HL-60 (cell line): ENCODE data around the gene EPPIN.

Experiments used
- DNase-seq, 2 experiments: peaks; one replicate each; pipeline ENCODE4 v3.0.0-alpha.2; 2010 to 2020; ENCODE audit warnings: low read depth in 1 of 2, low spot score in 1 of 2
- H3K27ac ChIP-seq: fragments of 250-450 bp; sonication (Bioruptor Pico); replicated peaks from 2 replicates; pipeline ENCODE4 v1.5.1; 2020; ENCODE audit warnings: mild to moderate bottlenecking, moderate library complexity
- H3K27me3 ChIP-seq: fragments of 250-450 bp; sonication (Bioruptor Pico); 2 replicates; pipeline ENCODE4 v1.5.1; 2021; ENCODE audit warnings: mild to moderate bottlenecking, moderate library complexity; ENCODE audit not compliant: insufficient read depth, poor library complexity, severe bottlenecking
- H3K4me3 ChIP-seq: replicated peaks from 2 replicates; pipeline ENCODE4 v1.5.1; 2011; ENCODE audit warnings: mild to moderate bottlenecking, control low read depth, low read length; ENCODE audit not compliant: insufficient read depth
- SPI1 ChIP-seq: IDR thresholded peaks from 2 replicates; pipeline ENCODE4 v1.6.1; 2012; ENCODE audit warnings: low read depth, mild to moderate bottlenecking, borderline replicate concordance
- TF ChIP-seq, protein P1 (sequence below): IDR thresholded peaks from one replicate; pipeline ENCODE4 v1.5.1; 2011; ENCODE audit warnings: low read length, control low read depth, inconsistent platforms; ENCODE audit not compliant: insufficient read depth

EPPIN gene

DNA sequence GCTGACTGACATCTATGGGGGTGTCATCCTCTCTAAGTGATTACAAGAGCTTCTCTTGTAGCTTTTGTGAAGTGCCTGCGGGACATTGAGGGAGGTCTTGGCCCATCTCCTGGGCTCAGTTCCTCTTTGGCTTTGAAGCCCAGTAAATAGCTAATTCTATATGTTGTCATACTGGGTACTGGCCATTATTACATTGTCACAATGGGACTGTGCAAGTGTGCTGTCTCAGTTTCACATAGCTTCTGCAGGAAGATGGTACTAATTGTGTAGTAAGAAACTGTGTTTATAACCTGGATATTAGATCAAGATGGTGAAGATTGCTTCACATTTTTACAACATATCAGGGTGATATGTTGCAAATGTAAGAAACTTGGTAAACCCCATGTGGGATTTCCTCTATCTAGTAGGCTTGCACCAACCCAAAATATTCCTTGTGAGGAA is 51.7 kb downstream of the EPPIN start:
- H3K4me3 ChIP-seq = no peak overlapping the region
- peaks cover under 1% of the 10 kb centered on the region for H3K27me3 ChIP-seq
- peak; percentile 72 to 83 for DNase-seq
- peak overlapping the region; percentile 48 for H3K27ac ChIP-seq
- TF ChIP-seq SPI1 = peak; percentile 73
- TF ChIP-seq, protein P1, sequence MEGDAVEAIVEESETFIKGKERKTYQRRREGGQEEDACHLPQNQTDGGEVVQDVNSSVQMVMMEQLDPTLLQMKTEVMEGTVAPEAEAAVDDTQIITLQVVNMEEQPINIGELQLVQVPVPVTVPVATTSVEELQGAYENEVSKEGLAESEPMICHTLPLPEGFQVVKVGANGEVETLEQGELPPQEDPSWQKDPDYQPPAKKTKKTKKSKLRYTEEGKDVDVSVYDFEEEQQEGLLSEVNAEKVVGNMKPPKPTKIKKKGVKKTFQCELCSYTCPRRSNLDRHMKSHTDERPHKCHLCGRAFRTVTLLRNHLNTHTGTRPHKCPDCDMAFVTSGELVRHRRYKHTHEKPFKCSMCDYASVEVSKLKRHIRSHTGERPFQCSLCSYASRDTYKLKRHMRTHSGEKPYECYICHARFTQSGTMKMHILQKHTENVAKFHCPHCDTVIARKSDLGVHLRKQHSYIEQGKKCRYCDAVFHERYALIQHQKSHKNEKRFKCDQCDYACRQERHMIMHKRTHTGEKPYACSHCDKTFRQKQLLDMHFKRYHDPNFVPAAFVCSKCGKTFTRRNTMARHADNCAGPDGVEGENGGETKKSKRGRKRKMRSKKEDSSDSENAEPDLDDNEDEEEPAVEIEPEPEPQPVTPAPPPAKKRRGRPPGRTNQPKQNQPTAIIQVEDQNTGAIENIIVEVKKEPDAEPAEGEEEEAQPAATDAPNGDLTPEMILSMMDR = no peak
